SU-DHL-6 (cell line): ENCODE data around the gene DUSP6.

Source experiments
- H2AFZ ChIP-seq: fragments of 200-600 bp; sonication (generic); 2 replicates; pipeline ENCODE4 v1.6.1; 2014; ENCODE audit warnings: low read depth, mild to moderate bottlenecking, moderate library complexity, mixed read lengths, antibody characterized with exemption, low read length; ENCODE audit not compliant: severe bottlenecking
- H3F3A ChIP-seq: fragments of 200-600 bp; shearing (Covaris generic); 2 replicates; pipeline ENCODE4 v1.6.0; 2016; ENCODE audit warnings: antibody characterized with exemption, mild to moderate bottlenecking; ENCODE audit not compliant: insufficient read depth
- H3K27ac ChIP-seq: fragments of 200-600 bp; sonication (generic); 2 replicates; pipeline ENCODE4 v1.5.1; 2016; ENCODE audit warnings: low read depth, mild to moderate bottlenecking, low read length, moderate library complexity, mixed read lengths
- H3K27me3 ChIP-seq: fragments of 200-600 bp; sonication (generic), shearing (Covaris generic); 2 replicates; pipeline ENCODE4 v1.6.0; 2014; ENCODE audit warnings: mild to moderate bottlenecking, low read length
- H3K36me3 ChIP-seq: fragments of 200-600 bp; sonication (generic); 2 replicates; pipeline ENCODE4 v1.6.1; 2014; ENCODE audit warnings: mild to moderate bottlenecking, low read length, mixed read lengths
- H3K4me2 ChIP-seq: fragments of 300-600, 200-600 bp; shearing (Covaris generic), sonication (generic); 2 replicates; pipeline ENCODE4 v1.6.0; 2014; ENCODE audit warnings: low read length, low read depth, mild to moderate bottlenecking; ENCODE audit not compliant: poor library complexity, severe bottlenecking
- H3K4me3 ChIP-seq: fragments of 200-600 bp; sonication (generic); 2 replicates; pipeline ENCODE4 v1.5.1; 2014; ENCODE audit warnings: antibody characterized with exemption, low read length, mild to moderate bottlenecking, mixed read lengths; ENCODE audit not compliant: insufficient read depth, poor library complexity, severe bottlenecking
- H3K79me2 ChIP-seq: fragments of 200-600 bp; sonication (generic); 2 replicates; pipeline ENCODE4 v1.6.1; 2014; ENCODE audit warnings: mild to moderate bottlenecking, low read length, moderate library complexity; ENCODE audit not compliant: insufficient read depth
- H3K9ac ChIP-seq: fragments of 200-600 bp; sonication (generic); 2 replicates; pipeline ENCODE4 v1.7.0; 2014; ENCODE audit warnings: mild to moderate bottlenecking, low read length
- H3K9me2 ChIP-seq: fragments of 200-600 bp; sonication (generic); replicated peaks from 2 replicates; pipeline ENCODE4 v1.6.1; 2014; ENCODE audit warnings: low read length; ENCODE audit not compliant: insufficient read depth
- H3K9me3 ChIP-seq: fragments of 200-600 bp; sonication (generic); 2 replicates; pipeline ENCODE4 v1.6.1; 2014; ENCODE audit warnings: low read length, mixed read lengths; ENCODE audit not compliant: insufficient read depth
- H4K20me1 ChIP-seq: fragments of 200-600 bp; sonication (generic); 2 replicates; pipeline ENCODE4 v1.6.1; 2014; ENCODE audit warnings: low read depth, mild to moderate bottlenecking, antibody characterized with exemption, low read length, moderate library complexity, mixed read lengths
- CTCF ChIP-seq: fragments of 200-600 bp; sonication (generic); IDR thresholded peaks from one replicate; pipeline ENCODE4 v1.5.1; 2017; ENCODE audit warnings: antibody characterized with exemption, mild to moderate bottlenecking, low read length, moderate library complexity; ENCODE audit not compliant: insufficient read depth, poor library complexity, severe bottlenecking
- EZH2phosphoT487 ChIP-seq: fragments of 200-600 bp; sonication (generic), shearing (Covaris generic); conservative IDR thresholded peaks from 2 replicates; pipeline ENCODE4 v1.6.1; 2018; ENCODE audit warnings: mild to moderate bottlenecking, antibody characterized with exemption, low read length, moderate library complexity, mixed read lengths

DUSP6 gene

GRCh38 chr12:89350630-89351488 lies 1.4 kb downstream of the DUSP6 start:
- Histone ChIP-seq H3K4me2 (peak overlapping the region; percentile 67), H3K9me3 (no peaks in the 10 kb centered on the region), H3K79me2 (no peaks in the 10 kb centered on the region), H2AFZ (no peak overlapping the region), H3K9me2 (no peaks in the 10 kb centered on the region), H4K20me1 (no peaks in the 10 kb centered on the region), H3K9ac (no peak overlapping the region), H3K4me3 (peak overlapping the region; percentile 36), H3F3A (no peaks in the 10 kb centered on the region), H3K27ac (no peak overlapping the region), H3K36me3 (no peaks in the 10 kb centered on the region), H3K27me3 (no peaks in the 10 kb centered on the region)
- TF ChIP-seq CTCF (no peak), EZH2phosphoT487 (no peak)

GRCh38 chr12:89350260-89350629 lies 2.1 kb downstream of the DUSP6 start:
- Histone ChIP-seq H3K4me3 (no peak overlapping the region), H3K27ac (no peak overlapping the region), H3K27me3 (no peaks in the 10 kb centered on the region), H3K36me3 (no peaks in the 10 kb centered on the region), H3K79me2 (no peaks in the 10 kb centered on the region), H2AFZ (no peak overlapping the region), H3K9me3 (no peaks in the 10 kb centered on the region), H3K9ac (no peak overlapping the region), H4K20me1 (no peaks in the 10 kb centered on the region), H3K9me2 (no peaks in the 10 kb centered on the region), H3F3A (no peaks in the 10 kb centered on the region), H3K4me2 (no peak overlapping the region)
- TF ChIP-seq CTCF: no peak
- TF ChIP-seq EZH2phosphoT487: no peak

GRCh38 chr12:89349814-89350213 lies 2.5 kb downstream of the DUSP6 start:
- Histone ChIP-seq H3K9me3 (no peaks in the 10 kb centered on the region), H4K20me1 (no peaks in the 10 kb centered on the region), H3K4me3 (no peak overlapping the region), H3K4me2 (no peak overlapping the region), H2AFZ (no peak overlapping the region), H3K27me3 (no peaks in the 10 kb centered on the region), H3K9me2 (no peaks in the 10 kb centered on the region), H3K36me3 (no peaks in the 10 kb centered on the region), H3K27ac (no peak overlapping the region), H3F3A (no peaks in the 10 kb centered on the region), H3K9ac (no peak overlapping the region), H3K79me2 (no peaks in the 10 kb centered on the region)
- TF ChIP-seq CTCF: no peak
- no peak for TF ChIP-seq EZH2phosphoT487
